ENCODE data around the gene PON1.

PON1 gene

DNA sequence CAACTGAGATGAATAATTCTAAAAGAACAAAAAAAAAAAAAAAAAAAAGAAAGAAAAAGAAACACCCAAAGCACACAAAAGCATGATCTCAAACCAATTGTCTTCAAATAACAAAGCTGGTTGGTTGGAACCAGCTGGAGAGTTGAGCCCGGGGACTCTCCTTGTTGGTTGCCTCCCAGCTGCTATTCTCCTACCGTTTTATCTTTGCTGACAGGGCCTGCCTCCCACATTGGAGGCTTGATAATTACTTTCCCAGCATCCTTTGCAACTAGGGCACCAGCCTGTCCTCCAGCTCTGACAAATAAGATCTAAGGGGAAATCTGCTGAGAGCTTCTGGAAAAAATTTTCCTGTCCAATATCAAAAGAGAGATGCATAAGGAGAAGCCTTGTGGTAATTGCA, 6.8 kb downstream of the PON1 start:
- no peak for DNase-seq (ENCODE audit: low read depth in 3 of 3)

DNA sequence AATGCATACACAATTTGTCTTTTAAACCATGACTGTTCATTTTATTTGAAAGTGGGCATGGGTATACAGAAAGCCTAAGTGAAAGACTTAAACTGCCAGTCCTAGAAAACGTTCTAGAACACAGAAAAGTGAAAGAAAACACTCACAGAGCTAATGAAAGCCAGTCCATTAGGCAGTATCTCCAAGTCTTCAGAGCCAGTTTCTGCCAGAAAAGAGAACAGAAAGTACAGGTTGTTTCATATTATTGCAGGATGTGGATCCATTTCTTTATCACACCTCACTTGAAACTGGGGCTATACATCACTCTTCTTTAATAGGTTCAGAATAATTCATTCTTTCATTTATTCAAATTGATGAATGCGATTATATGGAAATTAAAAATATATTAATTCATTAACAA, 7.7 kb downstream of the PON1 start:
- DNase-seq (ENCODE audit: low read depth in 3 of 3) = no peak

DNA sequence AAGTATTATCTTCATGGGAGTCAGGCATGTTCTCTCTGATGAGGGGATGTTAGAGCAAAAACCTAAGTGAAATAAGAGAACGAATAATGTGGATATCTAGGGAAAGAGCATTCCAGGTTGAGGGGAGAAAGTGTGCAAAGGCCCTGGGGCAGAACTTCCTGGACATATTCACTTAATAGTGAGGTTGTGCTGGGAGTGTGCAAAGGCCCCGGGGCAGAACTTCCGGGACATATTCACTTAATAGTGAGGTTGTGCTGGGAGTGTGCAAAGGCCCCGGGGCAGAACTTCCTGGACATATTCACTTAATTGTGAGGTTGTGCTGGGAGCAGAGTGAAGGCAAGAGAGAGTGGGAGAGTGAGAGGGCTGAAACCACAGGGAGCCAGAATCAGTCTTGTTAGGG, 11.8 kb downstream of the PON1 start:
- no peak for DNase-seq (ENCODE audit: low read depth in 3 of 3)

DNA sequence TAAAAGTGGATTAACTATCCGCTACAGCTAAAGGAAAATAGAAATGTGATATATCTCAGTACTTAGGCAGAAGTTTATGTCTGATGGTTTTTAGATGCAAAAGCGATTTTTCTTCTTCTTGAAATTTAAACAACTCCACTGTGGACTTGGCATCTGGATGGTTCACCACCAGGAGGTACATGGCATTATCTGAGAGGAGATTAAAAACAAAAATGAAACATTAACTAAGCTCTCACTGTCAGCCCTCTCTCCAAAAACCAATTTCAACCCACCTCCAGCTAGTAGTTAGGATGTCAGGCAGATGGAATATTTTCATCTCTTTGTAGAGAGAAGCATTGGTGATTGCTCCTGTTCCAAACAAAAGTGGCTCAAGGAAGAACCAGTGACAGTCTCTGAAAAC, 12.9 kb downstream of the PON1 start:
- DNase-seq (ENCODE audit: low read depth in 3 of 3) = no peak

DNA sequence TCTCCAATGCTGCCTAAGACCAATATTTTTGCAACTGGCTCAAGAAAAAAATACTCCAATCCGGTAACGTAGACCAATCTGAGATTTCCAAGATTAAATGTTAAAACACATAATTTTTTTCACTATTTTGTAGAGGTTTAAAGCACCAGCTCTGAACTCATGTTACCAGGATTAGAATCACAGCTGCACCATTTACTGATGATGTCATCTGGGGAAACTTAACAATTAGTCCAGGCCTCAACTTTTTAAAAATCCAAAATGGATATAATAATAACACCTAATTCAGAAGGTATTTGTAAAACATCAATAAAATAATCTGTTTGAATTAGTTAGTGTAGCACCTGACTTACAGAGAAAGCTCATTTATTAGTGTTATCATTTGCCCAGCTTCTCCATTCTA, 14.4 kb downstream of the PON1 start:
- no peak for DNase-seq (ENCODE audit: low read depth in 3 of 3)

DNA sequence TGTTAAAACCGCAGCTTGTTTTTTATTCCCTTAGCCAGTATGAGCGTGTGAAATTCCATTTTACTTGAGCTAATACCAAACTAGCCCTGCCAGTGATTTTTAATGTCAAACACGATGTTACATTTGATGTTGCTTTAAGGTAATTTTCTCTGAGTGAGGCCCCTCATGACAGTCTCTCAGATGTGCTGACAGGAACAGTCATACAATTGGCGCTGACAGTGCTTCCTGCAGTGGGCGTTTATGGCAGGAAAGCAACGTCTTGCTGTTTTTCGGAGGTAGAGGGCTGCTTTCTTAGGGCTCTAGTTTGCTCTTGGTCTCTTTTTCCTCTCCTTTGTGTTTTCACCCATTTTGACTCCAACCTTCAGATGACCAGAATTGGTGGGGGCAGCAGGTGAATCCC, 19.3 kb downstream of the PON1 start:
- DNase-seq (ENCODE audit: low read depth in 3 of 3) = no peak

DNA sequence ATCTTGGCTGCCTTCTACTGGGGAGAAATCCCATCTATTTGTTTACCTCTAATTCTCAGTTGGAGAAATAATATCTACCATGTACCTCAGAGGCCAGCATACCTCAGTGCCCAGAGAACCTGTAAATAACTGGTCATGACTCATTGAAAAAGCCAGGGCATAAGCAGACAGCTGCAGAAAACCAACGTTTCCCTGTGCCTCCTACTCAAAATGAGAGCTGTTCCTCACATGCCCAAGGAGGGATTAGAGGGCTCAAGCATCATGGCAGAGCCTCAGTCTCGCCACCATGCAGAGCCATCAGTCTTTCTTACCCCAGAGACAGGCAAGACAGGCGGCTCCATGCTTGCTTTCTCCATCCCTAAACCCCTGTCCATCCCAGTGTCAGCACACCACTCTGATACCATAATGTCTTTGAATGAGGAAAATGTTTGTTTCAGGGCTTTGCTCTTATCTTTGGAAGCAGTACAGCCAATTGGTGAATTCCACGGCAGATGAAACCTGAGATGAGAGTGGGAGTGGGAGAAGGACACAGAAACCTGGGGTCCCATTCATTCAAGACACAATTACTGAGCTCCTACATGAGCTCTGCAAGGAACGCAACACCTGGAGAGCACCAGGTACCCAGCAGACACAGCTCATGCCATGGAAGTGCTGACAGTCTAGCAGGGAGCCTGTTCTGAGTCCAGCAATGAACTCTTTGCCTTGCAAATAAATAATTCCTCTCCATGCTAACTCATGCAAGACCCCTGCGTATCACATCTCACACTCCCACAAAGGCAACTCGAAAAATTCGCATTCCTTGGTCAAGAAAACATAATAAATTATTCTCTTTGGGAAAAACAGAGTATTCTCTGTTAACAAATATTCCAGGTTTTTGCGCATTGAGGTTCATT, 21.1 kb downstream of the PON1 start:
- DNase-seq (ENCODE audit: low read depth in 3 of 3) = no peak

DNA sequence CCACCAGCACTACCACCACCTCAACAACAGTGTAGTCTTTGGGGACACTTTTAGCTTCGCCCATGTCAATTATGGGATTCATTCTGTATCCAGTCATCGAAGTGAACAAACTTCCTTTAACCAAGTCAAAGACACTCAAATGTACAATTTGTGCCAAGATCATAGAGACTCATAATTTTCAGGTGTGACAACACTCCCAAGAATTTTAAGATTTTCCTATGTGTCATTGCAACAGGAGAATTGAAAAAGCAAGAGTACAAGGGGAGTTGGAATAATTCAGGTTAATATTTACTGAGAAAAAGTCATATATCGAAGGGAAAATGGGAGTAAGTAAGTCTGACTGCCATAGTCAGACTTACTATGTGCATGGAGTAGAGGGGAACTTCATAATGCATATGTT, 26.2 kb downstream of the PON1 start:
- DNase-seq (ENCODE audit: low read depth in 3 of 3) = no peak

DNA sequence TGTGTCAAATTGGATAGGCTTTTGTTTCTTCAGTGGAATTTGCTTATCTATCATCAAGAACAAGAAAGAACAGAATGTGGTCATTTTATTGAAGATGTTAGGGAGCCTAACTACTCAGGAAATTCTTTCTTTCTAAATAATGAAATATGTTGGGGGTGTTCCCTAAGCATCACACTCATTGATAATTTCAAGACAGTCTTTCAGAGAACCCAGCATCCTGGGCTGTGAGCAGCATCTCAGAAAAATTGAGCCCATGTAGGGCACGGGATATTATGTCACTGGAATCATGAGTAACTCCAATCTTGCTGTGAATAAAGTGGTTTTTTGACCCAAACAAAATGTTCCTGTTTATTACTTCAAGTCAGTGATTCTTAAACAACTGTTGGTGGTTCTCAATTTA, 27.3 kb downstream of the PON1 start:
- DNase-seq (ENCODE audit: low read depth in 3 of 3) = no peak

DNA sequence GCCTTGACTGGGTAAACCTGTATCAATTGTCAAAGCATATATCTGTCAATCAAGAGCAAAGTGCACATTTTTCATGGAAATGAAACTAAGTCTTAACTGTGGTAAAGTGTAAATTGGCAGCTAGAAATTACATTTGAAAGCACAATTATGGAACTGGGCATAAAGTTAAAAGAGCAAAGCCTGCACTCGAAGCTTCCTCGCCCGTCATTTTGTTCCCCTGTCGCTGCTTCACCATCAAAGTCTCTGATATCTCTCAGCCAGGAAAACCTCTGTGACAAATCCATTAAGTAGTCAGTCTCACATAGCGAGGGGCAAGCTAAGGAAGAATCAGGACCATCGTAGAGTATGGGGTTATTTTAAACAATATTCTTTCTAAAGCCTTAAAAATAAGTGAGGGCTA, 27.9 kb downstream of the PON1 start:
- no peak for DNase-seq (ENCODE audit: low read depth in 3 of 3)

DNA sequence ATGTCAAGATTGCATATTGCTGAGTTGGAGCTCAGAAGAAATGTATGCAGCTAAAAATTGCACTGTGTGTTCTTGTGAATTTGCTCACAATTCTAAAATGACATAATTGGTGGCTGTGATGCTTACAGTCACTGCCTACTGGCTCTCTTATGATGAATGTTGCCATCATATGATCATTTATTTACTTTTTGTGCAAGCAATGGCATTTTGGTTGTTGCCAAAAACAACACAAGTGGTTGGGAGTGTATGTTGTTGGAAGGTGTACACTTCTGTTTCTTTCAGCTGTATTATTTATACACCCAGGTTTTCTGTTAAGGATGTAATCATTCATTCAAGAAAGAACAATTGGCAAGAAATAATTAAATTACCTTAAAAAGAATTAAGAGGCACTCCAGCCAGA, 28.9 kb downstream of the PON1 start:
- DNase-seq (ENCODE audit: low read depth in 3 of 3) = no peak

DNA sequence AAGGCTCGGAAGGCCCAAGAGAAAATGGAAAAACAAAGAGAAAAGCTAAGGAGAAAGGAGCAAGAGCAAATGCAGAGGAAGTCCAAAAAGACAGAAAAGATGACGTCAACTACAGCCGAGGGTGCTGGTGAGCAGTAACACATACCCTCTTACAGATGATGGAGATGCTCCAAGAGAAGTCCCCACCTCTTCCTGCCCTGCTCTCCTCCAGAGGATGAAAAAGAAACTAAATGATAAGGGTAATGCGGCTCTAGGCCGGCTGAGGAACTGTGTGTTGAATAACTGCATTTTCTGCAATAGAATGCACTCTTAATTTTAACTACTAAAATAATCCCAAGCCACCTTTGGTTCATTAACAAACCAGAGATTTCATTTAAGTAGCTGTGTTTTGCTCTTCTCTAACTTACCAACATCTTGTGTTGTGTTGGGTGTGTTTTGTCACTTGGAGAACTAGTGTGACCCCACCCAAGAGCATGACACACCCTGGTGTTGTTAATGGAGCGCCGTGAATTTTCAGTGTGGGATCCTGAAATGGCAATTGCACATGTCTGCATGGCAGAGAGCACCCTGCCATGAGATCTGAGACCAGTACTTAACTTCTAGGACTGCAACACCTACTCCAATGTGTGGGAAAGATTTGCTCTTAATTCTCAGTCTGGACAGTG, 34.0 kb downstream of the PON1 start:
- DNase-seq (ENCODE audit: low read depth in 3 of 3) = no peak

DNA sequence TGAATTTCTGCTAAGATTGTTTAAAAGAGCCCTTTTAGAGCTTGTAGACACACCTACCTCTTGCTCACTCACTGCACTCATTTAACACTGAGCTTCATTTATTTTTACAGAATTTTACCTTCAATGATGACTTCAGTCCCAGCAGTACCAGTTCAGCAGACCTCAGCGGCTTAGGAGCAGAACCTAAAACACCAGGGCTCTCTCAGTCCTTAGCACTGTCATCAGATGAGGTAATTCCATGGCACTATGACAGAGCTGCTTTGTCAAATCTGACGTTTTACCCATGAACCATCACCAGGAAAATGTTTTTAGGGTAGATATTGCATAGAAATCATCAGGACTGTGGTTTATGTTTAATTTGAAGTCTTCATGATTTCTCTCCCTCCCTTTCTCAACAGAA, 38.2 kb downstream of the PON1 start:
- no peak for DNase-seq (ENCODE audit: low read depth in 3 of 3)

DNA sequence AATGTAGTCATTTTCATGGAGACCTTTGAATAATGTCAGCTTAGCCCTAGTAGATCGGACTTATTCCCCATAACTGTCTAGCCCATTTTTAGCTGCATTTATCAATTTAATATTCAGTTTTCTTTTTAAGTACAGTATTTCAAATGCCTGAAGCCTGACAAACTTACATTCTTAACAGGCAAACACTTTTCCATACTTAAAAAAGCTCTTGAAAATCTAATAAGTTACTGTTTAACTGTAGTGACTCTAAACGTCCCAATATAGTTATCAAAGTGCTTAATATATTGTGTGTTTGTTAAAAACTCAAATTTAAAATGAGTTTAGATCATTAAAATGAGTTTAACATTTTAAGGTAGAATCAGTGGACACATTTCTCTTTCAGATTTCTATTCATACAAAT, 44.9 kb downstream of the PON1 start:
- DNase-seq (ENCODE audit: low read depth in 3 of 3) = no peak

DNA sequence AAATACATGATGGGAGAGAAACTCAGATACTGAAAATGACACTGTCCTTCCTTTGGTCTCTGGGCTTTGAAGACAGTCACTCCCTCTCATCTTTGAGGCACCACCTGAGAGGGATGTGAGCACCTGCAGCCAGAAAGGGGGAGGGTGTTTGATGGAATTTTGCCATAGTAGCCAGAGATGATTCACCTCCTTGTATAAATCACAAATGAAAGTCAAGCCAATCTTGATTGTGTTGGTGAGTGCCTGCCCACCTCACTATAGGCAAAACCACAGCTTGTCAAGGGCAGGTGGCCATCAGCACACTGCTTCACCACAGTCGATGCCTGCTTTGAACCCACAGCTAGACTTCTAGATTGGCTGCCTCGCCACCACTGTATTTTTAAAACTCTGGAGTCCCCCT, 48.2 kb downstream of the PON1 start:
- no peak for DNase-seq (ENCODE audit: low read depth in 3 of 3)

DNA sequence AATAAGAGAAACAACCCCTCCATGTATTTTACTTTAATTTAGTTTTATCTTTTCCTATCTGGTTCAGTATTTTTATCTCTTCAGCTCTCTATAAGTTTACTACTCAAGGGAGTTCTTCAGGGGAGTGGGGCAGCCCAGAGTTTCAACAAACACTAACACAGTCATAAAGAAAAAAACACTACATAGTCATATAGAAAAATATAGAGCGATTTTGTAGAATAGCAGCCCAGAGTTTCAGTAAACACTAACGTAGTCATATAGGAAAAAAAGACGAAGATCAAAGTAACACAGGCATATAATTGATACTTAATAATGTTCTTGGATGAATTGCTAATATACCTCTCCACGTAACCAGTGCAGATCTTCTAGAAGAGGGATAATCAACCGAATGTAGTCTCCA, 54.7 kb downstream of the PON1 start:
- DNase-seq (ENCODE audit: low read depth in 3 of 3) = no peak

DNA sequence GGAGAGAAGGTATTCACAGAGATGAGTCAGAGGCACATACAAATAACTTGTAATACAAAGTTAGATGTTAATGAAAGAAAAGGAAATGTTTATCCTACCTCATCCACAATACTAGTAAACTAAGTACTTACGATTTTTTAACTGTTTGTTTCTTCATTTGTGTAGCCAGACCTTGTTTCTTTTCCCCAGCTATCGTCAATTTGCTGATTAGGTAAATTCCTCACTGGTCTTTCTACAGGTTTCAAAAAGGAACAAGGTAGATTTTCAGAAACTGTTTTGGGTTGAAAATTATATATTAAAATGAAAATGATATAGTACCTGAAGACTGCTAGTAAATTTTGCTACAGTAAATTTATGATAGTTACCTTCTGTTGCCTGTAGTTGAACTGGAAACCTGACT, 56.6 kb downstream of the PON1 start:
- no peak for DNase-seq (ENCODE audit: low read depth in 3 of 3)

DNA sequence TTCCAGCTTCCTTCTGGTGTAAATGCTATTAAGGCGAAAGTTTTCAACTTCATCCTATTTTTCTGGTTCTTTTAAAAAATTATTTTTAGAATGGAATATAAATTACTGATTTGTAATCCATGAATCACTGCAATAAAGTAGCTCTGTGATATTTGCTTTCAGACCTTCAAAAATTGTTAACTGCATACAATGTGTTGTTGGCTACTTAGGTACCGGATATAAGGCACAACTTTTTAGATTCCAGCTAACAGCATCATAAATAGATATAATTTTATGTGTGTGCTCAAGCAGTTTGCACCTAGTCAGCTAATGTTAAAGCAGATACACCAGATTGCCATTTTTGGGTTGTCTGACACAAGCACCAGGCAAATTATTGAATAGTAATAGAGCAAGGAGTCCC, 58.7 kb downstream of the PON1 start:
- DNase-seq (ENCODE audit: low read depth in 3 of 3) = no peak

DNA sequence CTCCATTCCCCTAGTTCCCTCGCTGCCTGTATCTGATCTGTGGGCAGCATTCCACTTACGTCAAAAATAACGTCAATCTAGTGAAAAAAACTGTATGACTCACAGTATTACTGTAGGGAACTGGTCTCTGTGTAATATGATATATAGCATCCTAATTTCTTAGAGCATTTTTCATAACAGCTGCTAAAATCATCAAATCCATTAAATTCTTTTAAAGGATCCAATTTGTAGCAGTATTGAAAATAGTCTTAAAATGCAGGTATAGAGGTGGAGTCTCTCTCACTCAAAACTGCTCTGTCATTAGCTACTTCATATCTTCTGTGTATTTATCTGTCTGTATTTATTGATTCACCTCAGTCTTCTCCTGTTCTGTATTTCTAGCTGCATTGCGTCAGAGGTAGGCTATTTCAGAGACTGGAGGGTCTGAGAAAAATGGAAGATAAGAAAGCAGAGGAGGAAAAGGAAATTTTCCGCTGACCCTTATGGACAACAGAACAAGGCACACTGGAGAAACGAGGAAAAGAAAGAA, 59.9 kb downstream of the PON1 start:
- no peak for DNase-seq (ENCODE audit: low read depth in 3 of 3)

DNA sequence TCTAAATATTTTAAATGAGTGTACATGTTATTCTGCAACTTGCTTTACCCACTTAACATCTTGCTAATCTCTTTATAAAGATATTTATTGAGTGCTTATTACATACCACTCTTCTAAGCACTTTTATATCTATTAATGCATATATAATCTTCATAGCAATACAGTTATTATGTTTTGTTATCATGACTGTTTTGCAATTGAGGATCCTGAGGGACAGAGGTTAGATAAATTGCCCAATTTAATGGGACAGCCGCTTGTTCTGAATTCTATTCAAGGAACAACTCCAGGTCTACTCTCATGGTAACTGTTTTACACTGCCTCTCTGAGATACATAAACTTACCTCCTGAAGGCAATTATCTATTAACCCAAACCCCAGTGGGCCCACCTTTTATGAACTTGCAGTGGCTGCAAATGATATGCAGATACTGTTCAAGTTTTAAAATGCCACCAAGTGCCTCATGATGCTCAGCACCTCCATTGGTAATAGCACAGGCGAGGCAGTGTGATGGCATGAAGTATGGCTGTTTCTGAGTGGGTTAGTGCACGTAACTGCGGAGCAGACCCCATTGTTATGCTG, 60.5 kb downstream of the PON1 start:
- no peak for DNase-seq (ENCODE audit: low read depth in 3 of 3)

DNA sequence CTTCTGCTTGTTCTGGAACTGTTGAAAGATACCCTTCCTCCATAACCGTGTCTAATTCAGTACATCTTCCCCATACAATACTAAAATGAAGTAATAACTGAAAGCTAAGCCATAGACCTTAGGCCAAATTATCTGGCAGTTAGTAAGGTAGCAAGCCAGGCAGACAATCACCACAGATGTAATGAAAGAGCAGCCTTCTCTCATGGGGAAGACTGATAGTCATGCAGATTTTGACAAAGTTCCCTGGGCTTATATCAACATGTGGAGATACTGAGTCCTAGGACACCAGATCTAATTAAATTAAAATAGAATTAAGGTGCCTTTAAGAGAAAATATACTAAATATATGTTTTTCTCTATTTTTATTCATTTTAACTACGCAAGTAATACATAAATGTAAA, 61.5 kb downstream of the PON1 start:
- DNase-seq (ENCODE audit: low read depth in 3 of 3) = no peak

DNA sequence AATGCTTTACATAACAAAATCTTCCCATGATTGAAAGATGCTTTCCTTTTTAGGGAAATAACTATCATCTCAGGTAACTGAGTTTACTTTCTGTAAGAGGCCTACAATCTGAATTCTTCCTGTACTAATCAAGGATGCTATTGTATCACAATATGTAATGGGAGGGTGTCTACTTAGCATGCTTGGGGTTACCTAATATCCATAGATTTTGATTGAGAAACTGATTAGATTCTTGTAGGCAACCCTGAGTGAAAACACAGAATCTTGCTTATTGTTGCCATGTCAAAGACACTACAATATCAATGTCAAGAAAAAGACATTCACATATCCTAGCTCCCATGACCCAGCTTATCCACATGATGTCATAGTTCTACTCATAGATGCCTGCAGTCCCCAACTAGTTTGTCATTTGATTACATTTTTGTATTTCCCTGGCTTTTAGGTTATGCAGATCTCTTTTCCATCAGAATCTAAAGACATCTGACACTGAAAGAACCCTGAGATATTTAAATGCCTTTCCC, 62.4 kb downstream of the PON1 start:
- no peak for DNase-seq (ENCODE audit: low read depth in 3 of 3)

DNA sequence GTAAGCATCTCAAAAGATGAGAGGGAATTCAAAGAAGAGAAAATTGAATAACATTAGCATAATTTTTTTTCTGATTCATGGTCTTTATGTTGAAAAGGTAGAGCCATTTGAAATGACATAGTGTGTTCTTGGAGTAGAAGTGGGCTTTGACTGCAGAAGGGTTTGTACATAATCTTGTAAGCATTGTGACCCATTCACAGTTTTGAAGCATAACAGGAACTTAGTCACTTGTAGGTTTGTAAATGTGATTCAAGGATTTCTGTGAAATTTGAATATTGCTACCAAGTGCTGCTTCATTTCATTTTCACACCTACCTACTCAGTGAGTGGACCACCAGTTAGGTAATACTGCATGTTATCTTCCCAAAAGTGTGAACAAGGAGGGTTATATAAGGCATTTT, 68.6 kb downstream of the PON1 start:
- DNase-seq (ENCODE audit: low read depth in 3 of 3) = no peak

All from stimulated activated CD4-positive, alpha-beta T cell treated with anti-CD3 and anti-CD28 coated beads, TNF-alpha, amount 100 ng/mL, for 48 hours (primary cell).